Common myeloid progenitor, CD34-positive (primary cell): ENCODE results near the gene SUGP1.

ENCODE experiments used
- CTCF ChIA-PET: fragments of 350-600 bp; sonication (Branson Sonifier 250); formaldehyde crosslinking; loops from one replicate; lab custom pipeline; 2021; ENCODE audit warnings: antibody characterized with exemption; lab: Charles Lee
- POLR2A ChIA-PET: fragments of 350-600 bp; sonication (Branson Sonifier 250); formaldehyde crosslinking; loops from one replicate; lab custom pipeline; 2021; ENCODE audit warnings: antibody characterized with exemption; lab: Charles Lee
- DNase-seq, 3 donors: peaks; one replicate each; pipeline versions ENCODE4 v3.0.0 to v3.0.0-alpha.2; 2013
- H3K27ac ChIP-seq, 2 experiments: 1 replicate in 1 of 2; 2 replicates in 1 of 2; pipeline ENCODE4 v1.7.0; 2013; ENCODE audit warnings: inconsistent platforms in 2 of 2, low read length in 2 of 2, mild to moderate bottlenecking in 2 of 2, low read depth in 1 of 2, moderate library complexity in 1 of 2; ENCODE audit not compliant: severe bottlenecking in 2 of 2, insufficient read depth in 1 of 2, poor library complexity in 1 of 2
- H3K27me3 ChIP-seq, 5 experiments: replicated peaks in 2 of 5; 1 replicate in 3 of 5; 2 replicates in 2 of 5; pipeline versions ENCODE4 v1.6.1 to v1.7.0; 2013; ENCODE audit warnings: low read length in 4 of 5, mild to moderate bottlenecking in 2 of 5, moderate library complexity in 2 of 5, inconsistent platforms in 1 of 5; ENCODE audit not compliant: insufficient read depth in 5 of 5, control insufficient read depth in 4 of 5
- H3K36me3 ChIP-seq, 4 experiments: 1 replicate in 2 of 4; 2 replicates in 2 of 4; pipeline versions ENCODE4 v1.6.1 to v1.7.0; 2013; ENCODE audit warnings: low read length in 3 of 4, control low read depth in 1 of 4, mild to moderate bottlenecking in 1 of 4; ENCODE audit not compliant: control insufficient read depth in 4 of 4, insufficient read depth in 4 of 4
- H3K4me1 ChIP-seq, 4 experiments: 1 replicate in 3 of 4; 2 replicates in 1 of 4; pipeline versions ENCODE4 v1.6.1 to v1.7.1; 2013; ENCODE audit warnings: low read length in 3 of 4, mild to moderate bottlenecking in 3 of 4, control low read depth in 1 of 4, inconsistent platforms in 1 of 4, moderate library complexity in 1 of 4; ENCODE audit not compliant: control insufficient read depth in 4 of 4, insufficient read depth in 4 of 4; ENCODE audit errors: control extremely low read depth in 1 of 4
- H3K4me3 ChIP-seq, 7 experiments: 1 replicate in 4 of 7; 2 replicates in 3 of 7; pipeline versions ENCODE4 v1.5.1 to v1.7.0; 2013; ENCODE audit warnings: mild to moderate bottlenecking in 7 of 7, low read length in 6 of 7, moderate library complexity in 6 of 7, inconsistent platforms in 2 of 7, low read depth in 2 of 7, control low read depth in 1 of 7; ENCODE audit not compliant: insufficient read depth in 4 of 7, control insufficient read depth in 1 of 7; ENCODE audit errors: extremely low read depth in 1 of 7
- H3K9me3 ChIP-seq, 5 experiments: 1 replicate in 4 of 5; 2 replicates in 1 of 5; pipeline versions ENCODE4 v1.6.1 to v1.7.1; 2013; ENCODE audit warnings: low read length in 4 of 5, mild to moderate bottlenecking in 2 of 5, inconsistent platforms in 1 of 5, low read depth in 1 of 5, moderate library complexity in 1 of 5; ENCODE audit not compliant: control insufficient read depth in 4 of 5, insufficient read depth in 2 of 5; ENCODE audit errors: control extremely low read depth in 1 of 5
- WGBS: methylation state at CpG from one replicate; pipeline ENCODE4 v1.1.5; 2013; ENCODE audit not compliant: insufficient coverage; 5-methylcytosine and 5-hydroxymethylcytosine counted together

SUGP1 gene

DNA sequence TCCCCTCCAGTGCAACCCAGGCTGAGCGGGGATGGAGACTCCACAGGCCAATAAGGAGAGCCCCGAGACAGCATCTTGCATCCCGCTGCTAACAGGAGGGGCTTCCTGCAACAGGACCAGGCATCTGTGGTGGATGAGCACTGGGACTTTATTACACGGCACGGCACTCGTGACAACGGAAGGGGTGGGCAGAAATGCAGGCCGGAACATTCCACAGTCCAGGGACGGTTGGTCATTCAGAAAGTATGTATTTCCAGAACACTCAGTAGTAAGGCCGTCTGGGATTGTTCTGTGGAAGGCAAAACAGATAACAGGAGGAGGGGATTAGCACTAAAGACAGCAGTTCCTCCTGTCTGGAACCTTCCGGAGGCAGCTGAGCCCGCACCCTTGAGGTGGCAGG, 43.9 kb downstream of the SUGP1 start:
- Histone ChIP-seq H3K27me3 (peaks cover 0 to 41% (median 10%) of the 10 kb centered on the region in 5 experiments), H3K27ac (no peak overlapping the region), H3K9me3 (no peaks in the 10 kb centered on the region), H3K4me3 (no peak overlapping the region), H3K4me1 (peaks cover 0 to 4% (median 2%) of the 10 kb centered on the region in 4 experiments), H3K36me3 (peaks cover 0 to 63% (median 45%) of the 10 kb centered on the region in 4 experiments)
- CTCF ChIA-PET: no interaction called here
- POLR2A ChIA-PET: no interaction called here
- no peak for DNase-seq
- 97% methylated on average over 12 of the region's 12 CpGs for WGBS

DNA sequence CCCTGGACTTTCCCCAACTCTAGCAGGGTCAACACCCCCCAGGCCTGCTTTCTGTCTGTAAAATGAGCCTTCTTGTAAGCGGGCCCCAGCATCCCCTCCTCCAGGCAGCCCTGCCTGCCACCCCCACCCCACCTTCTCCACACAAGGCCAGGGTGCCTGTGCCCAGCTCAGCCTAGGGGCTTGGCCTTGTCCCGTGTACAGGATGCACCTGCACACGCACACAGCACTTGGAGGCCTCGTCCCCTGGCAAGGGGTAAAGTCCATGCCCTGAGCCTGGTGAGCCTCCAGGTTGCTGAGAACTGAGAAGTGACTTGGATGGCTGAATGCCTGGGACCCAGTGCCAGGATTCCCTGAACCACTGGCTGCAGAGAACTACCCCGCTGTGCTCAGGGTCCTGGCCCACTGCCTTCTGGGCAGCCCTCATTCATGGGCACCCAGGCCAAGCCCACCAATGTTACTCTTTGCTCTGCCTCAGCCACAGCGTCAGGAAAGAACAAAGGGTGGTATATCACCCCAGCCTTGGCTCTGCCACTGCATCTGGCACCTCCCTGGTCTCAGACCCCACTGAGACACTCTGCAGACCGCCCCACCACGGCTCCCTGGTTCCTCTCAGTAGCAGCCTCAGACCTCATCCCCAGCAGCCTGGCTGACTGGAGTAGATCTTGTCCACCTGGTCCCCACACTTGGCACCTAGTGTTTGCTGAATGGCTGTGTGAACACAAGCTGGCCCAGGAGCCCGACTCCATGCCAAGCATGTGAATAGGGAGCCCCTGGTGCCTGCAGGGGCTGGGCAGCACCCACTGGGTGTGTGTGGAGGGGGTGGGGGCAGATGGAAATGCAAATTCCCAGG, 45.4 kb downstream of the SUGP1 start:
- Histone ChIP-seq H3K27ac (no peak overlapping the region), H3K27me3 (peaks cover 0 to 51% (median 10%) of the 10 kb centered on the region in 5 experiments), H3K4me3 (no peak overlapping the region), H3K36me3 (peaks cover 0 to 48% (median 36%) of the 10 kb centered on the region in 4 experiments), H3K4me1 (peaks cover 0 to 4% (median 2%) of the 10 kb centered on the region in 4 experiments), H3K9me3 (no peaks in the 10 kb centered on the region)
- peak in 2 of 3 donors; percentile 11 to 15 for DNase-seq
- POLR2A ChIA-PET: no interaction called here
- 77% methylated on average over 8 of the region's 9 CpGs for WGBS
- CTCF ChIA-PET: no interaction called here

DNA sequence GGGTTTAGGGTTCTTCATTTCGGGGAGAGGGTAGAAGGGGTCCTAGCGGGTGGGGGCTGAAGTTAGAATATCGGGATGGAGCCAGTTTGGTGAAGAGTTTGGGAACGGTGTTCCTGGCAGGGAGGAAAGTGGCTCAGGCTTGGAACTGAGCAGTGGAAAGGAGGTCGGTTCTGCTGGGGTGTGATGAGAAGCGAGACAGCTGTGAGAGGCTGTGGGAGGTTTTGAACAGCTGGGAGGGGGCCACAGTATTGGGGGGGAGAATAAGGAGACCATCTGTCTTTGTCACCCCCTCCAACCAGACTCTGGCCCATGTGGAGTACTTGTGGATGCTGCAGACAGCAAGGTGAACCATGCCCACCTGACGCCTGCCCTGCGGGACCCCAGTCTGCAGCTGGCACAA, 46.2 kb downstream of the SUGP1 start:
- no peaks in the 10 kb centered on the region for H3K9me3 ChIP-seq
- POLR2A ChIA-PET: no interaction called here
- no peak overlapping the region for H3K4me3 ChIP-seq
- DNase-seq: no peak
- H3K36me3 ChIP-seq: peaks cover 0 to 40% (median 32%) of the 10 kb centered on the region in 4 experiments
- H3K27ac ChIP-seq: no peak overlapping the region
- CTCF ChIA-PET: interaction anchor here (1.3 kb wide), 1 partner anchor 19 kb away, joined by 3 read pairs; no protein-coding TSS in a partner anchor
- peaks cover 0 to 4% (median 2%) of the 10 kb centered on the region in 4 experiments for H3K4me1 ChIP-seq
- WGBS: 91% methylated on average over 6 of the region's 8 CpGs
- H3K27me3 ChIP-seq: peaks cover 0 to 58% (median 10%) of the 10 kb centered on the region in 5 experiments

DNA sequence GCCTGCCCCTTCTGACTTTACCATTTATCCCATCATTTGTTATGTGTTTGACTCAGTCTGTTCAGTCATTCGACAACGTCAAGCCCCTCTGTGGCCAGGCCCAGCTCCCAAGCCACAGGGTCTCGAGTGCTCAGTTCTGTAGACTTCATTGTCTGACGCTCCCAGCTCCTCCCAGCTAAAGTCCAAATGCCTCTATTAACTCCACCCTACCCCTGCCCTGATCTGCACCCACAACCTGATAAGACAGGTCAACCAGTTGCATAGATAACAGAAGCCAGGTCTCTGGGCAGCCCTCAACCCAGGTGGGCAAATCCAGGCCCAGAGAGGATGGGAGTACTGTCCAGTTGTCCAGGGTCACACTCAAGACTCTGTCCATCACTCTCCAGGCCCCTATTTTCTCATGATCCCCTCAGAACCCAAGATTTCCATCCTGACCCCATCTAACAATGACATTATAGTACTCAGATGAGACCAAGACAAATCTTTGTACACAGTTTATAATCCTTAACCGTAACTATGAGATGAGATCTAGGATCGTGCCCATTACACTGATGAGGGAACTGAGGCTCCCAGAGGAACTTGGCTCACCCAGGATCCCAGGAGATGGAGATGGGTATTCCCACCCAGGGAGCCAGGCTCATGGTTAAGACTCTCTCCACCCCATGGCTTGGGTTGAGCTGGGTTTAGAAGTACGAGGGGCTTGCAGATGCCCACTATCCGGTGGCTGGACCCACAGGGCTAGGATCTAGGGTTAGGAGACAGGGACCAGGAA, 48.3 kb downstream of the SUGP1 start:
- Histone ChIP-seq H3K27ac (no peak overlapping the region), H3K36me3 (peaks cover 0 to 20% (median 12%) of the 10 kb centered on the region in 4 experiments), H3K4me1 (peaks cover 0 to 4% (median 2%) of the 10 kb centered on the region in 4 experiments), H3K9me3 (no peaks in the 10 kb centered on the region), H3K27me3 (peaks cover 0 to 58% (median 10%) of the 10 kb centered on the region in 5 experiments), H3K4me3 (no peak overlapping the region)
- DNase-seq: no peak
- ChIA-PET POLR2A (no interaction called here), CTCF (no interaction called here)
- 93% methylated on average over 7 of the region's 8 CpGs for WGBS

DNA sequence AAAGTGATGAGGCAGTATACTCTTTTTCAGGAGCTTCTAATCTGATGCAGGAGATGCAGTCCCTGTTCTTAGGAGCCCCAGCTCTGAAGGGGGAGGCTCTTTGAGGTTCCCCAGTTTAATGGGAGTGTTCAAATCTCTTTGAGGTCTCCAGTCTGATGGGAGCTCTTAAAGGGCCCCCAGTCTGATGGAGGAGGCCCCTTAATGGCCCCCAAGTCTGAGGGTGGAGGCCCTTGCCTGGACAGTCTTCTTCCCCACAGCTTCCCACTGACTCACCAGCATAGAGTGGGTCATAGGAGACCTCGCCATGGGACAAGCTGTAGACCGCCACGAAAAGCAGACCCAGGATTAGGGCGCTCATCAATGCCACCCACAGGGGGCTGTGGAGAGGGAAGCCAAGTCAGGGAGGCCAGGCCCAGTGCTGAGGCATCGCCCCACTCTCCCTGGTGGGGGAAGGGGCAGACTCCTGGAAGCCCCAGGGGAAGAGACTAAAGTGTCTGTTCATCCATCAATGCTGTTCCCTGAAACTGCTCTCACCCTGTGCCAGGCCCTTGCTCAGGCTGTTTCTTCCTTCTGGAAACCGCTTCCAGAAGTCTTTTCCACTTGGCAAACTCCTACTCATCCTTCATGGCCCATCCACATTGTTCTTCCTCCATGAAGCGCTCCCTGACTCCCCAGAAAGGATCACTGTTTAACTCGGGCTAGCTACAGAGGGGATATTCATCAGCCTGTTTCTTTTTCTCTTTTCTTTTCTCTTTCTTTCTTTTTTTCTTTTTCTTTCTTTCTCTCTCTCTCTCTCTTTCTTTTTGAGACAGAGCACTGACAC, 49.3 kb downstream of the SUGP1 start:
- Histone ChIP-seq H3K27ac (no peak overlapping the region), H3K27me3 (peaks cover 0 to 58% (median 10%) of the 10 kb centered on the region in 5 experiments), H3K4me1 (peaks cover 0 to 4% (median 2%) of the 10 kb centered on the region in 4 experiments), H3K36me3 (peaks cover 0 to 11% (median 7%) of the 10 kb centered on the region in 4 experiments), H3K4me3 (no peak overlapping the region), H3K9me3 (no peaks in the 10 kb centered on the region)
- DNase-seq: no peak
- ChIA-PET POLR2A (no interaction called here), CTCF (no interaction called here)
- WGBS: 97% methylated on average over 7 of the region's 8 CpGs

DNA sequence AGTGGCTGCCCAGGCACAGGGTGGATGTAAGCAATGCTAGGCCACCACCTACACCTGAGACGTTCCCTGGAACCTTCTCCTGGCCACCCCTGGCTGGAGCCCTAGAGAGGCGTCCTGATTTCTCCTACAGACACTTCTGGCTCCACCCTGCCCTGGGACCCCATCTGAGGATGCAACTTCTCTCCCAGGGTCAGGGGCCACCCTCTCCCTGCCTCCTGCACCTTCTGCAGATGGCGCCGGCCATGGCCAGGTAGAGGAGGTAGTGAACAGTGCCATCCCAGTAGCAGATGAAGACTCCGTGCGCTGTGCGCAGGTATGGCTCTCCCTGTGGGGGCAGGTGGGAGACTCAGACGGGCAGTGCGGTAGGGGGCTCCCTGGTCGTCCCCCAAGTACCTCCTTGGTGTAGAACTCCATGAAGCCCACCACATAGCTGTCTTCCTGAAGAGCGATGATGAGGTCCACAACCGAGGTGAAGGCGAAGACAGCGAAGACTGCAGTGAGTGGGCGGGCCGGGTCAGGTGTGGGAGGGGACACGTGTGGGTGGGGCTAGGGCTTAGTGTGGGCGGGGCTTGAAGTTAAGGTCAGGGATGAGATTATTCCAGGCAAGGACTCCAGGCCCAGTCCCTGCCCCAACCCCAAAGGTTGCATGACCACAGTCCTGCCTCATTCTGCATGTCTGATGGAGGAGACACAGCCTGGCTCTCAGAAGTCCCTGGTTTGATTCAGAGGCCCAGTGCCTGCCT, 50.2 kb downstream of the SUGP1 start:
- Histone ChIP-seq H3K36me3 (peaks cover 0 to 5% (median under 1%) of the 10 kb centered on the region in 4 experiments), H3K27me3 (peaks cover 0 to 50% (median 10%) of the 10 kb centered on the region in 5 experiments), H3K9me3 (no peaks in the 10 kb centered on the region), H3K4me1 (peaks cover 0 to 4% (median 2%) of the 10 kb centered on the region in 4 experiments), H3K4me3 (no peak overlapping the region), H3K27ac (no peak overlapping the region)
- no peak for DNase-seq
- 83% methylated on average over 12 of the region's 18 CpGs for WGBS
- ChIA-PET POLR2A (no interaction called here), CTCF (no interaction called here)
